ENCODE data around the gene DNASE2. TPM values are rescaled to one million over a fixed set of nuclear protein-coding genes. Genes with fewer than 3 reads are reported as not detected.
A peak's percentile ranks its signal among the peaks of the same experiment; 100 is the strongest.

Gene DNASE2
- total and polyA plus RNA-seq, 2 of the 8 experiments (the other 6 are each of a cell fraction or from before 2014, with no cell fraction given): 33.2 to 48.2 TPM

- TF ChIP-seq MAX (IDR thresholded peaks at IDR 0.05) (peak; percentile 62), POU5F1 (IDR thresholded peaks at IDR 0.05; ENCODE audit: low read depth, low read length) (no peak), TEAD4 (IDR thresholded peaks at IDR 0.05; ENCODE audit: low read depth, low read length) (no peak), SUZ12 (IDR thresholded peaks at IDR 0.05; ENCODE audit: low read length) (no peak), JUN (IDR thresholded peaks at IDR 0.05; ENCODE audit: low read depth, low read length) (no peak), CHD1 (IDR thresholded peaks at IDR 0.05; ENCODE audit: low read depth, low read length) (no peak), POLR2AphosphoS5 (IDR thresholded peaks at IDR 0.05; ENCODE audit: low read depth, low read length) (no peak), ATF3 (IDR thresholded peaks at IDR 0.05; ENCODE audit: insufficient read depth, low read depth, low read length) (no peak), CHD2 (IDR thresholded peaks at IDR 0.05; ENCODE audit: low read length) (no peak), SP4 (IDR thresholded peaks at IDR 0.05; ENCODE audit: low read length) (peak; percentile 23; the same call in 1 of the 2 replicates)
Observed at GRCh38 chr19:12841094-12841493, 40.2 kb downstream of the DNASE2 start (continued).

Data from H1 (cell line).